DMS153 treated with DMSO at 0.1 percent for 48 hours (cell line): ENCODE data around the gene MEIKIN.

ENCODE experiments used
- DNase-seq: peaks from one replicate; lab custom pipeline; 2025; ENCODE audit not compliant: unreplicated experiment; lab: John Stamatoyannopoulos, UW

Gene MEIKIN

GRCh38 chr5:131974016-131974415, 28.6 kb upstream of the MEIKIN start:
- DNase-seq = no peak

GRCh38 chr5:131973089-131973712, 27.7 kb upstream of the MEIKIN start:
- DNase-seq = no peak

GRCh38 chr5:131968396-131968954, 23.0 kb upstream of the MEIKIN start:
- no peak for DNase-seq

GRCh38 chr5:131966551-131966950, 21.1 kb upstream of the MEIKIN start:
- DNase-seq = no peak

GRCh38 chr5:131965826-131966415, 20.5 kb upstream of the MEIKIN start:
- DNase-seq = no peak

GRCh38 chr5:131959906-131960305, 14.4 kb upstream of the MEIKIN start:
- DNase-seq = no peak

GRCh38 chr5:131959136-131959535, 13.7 kb upstream of the MEIKIN start:
- DNase-seq = no peak

GRCh38 chr5:131957721-131958441, 12.4 kb upstream of the MEIKIN start:
- DNase-seq = no peak

- DNase-seq = no peak
Observed at GRCh38 chr5:131953969-131954368, 8.5 kb upstream of the MEIKIN start.

GRCh38 chr5:131952301-131952857, 6.9 kb upstream of the MEIKIN start:
- no peak for DNase-seq

- no peak for DNase-seq
Observed at GRCh38 chr5:131950706-131951105, 5.2 kb upstream of the MEIKIN start.

GRCh38 chr5:131947445-131947844, 2.0 kb upstream of the MEIKIN start:
- no peak for DNase-seq

- no peak for DNase-seq
Observed at GRCh38 chr5:131944702-131945550, 537 bp downstream of the MEIKIN start.

GRCh38 chr5:131943916-131944315, 1.5 kb downstream of the MEIKIN start:
- DNase-seq = no peak

- DNase-seq = no peak
Observed at GRCh38 chr5:131942016-131942415, 3.4 kb downstream of the MEIKIN start.

GRCh38 chr5:131939690-131940345, 5.6 kb downstream of the MEIKIN start:
- no peak for DNase-seq

GRCh38 chr5:131932235-131932634, 13.2 kb downstream of the MEIKIN start:
- no peak for DNase-seq

GRCh38 chr5:131928957-131929356, 16.5 kb downstream of the MEIKIN start:
- DNase-seq = no peak

GRCh38 chr5:131926168-131926567, 19.3 kb downstream of the MEIKIN start:
- DNase-seq = no peak

- no peak for DNase-seq
Observed at GRCh38 chr5:131916481-131916880, 29.0 kb downstream of the MEIKIN start.
